Measurements from ENCODE around the gene KRT40.

The KRT40 gene

DNA sequence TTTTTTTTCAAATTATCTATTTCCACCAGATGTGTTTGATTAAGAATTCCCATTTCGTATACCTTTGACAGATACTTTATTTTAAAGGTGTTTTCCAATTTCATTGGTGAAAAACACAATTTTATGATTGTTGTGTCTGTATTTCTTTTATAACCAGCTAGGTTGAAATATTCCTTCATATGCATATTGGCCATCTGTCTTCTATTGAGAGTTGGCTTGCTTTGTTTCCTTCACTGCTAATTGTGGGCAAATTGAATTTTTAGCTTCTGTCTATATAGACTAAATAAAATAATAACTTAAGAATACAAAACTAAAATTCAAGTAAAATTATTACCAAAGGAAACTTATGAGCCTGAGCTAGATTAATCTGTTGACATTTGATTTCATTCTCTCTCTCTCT is 11.0 kb upstream of the KRT40 start:
- no peak for DNase-seq

DNA sequence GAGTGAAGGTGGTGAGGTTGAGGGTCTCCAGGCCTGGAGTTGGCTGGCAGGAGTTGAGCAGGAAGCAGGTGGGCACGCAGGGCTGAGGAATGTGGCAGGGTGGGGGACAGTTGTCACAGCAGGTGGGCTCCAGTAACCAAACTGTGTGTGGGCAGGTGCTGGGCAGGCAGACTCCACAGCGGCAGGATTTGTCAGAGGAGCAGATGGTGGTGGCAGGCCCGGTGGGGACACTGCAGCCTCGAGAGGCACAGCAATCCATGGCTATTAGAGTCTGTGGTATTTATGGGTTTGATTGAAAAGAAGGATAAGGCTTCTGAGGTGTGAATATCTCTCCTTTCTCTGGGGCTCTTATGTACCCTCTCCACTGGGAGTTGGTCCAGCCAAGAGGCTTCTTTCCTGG is 9.7 kb upstream of the KRT40 start, which contains the start of gene KRTAP3-3:
Gene KRTAP3-3, minus strand, starts transcription at position 326 of the 400 bp plus-strand sequence. Its CDS starts 67 bp downstream, at position 259.
- no peak for DNase-seq

DNA sequence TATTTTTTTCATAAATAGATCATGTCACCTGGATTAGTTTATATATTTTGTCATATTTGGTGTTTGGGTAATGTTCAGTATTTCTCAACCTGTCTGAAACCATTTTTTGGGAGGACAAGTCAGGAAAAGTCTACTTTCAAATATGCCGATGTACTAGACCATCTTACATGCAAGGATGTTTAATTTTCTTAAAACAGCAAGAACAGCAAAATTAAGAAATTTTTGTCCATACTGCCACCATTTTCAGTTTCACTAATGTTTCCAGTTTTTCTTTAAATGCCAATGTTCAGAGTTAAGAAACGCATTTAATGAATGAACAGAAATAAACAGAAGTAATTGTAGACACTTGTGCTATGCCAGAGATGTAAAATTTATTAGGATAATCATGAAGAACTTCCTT is 9.0 kb upstream of the KRT40 start:
- no peak for DNase-seq

DNA sequence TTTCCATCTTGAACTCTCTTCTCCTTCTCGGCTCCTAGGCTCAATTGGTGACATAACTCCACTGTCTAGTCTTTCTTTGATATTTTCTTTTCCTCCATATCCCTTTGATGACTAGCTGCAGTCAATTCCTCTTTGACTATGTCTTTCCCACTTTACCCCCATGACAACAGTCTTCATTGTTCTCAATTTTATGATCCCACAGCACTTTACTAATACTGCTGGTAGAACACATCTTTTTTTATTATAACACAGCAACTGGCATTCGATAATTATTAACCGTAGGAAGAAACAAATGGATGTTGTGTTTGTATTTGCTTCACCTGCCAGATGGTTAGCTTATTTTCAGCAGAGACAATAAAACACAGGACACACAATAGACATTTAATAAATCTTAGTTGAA is 8.5 kb upstream of the KRT40 start:
- no peak for DNase-seq

DNA sequence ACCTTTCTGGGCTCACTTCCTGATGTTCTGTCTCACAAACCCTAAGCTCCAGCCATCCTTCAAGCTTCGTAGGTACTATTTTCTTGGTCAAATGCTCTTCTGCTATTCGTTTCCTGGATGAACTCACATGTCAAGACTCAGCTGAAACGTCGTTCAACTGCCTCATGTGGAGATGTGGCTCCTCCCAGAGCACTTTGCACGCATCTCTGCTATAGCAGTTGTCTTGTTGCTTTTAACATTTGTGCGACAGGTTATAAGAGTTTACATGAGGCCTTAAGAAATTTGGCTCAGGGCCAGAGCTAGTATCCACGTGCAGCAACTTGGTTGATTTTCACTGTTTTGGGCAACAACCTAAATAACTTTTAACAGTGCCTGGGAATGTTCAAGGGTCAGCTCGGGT is 2.8 kb upstream of the KRT40 start:
- DNase-seq, result no peak

DNA sequence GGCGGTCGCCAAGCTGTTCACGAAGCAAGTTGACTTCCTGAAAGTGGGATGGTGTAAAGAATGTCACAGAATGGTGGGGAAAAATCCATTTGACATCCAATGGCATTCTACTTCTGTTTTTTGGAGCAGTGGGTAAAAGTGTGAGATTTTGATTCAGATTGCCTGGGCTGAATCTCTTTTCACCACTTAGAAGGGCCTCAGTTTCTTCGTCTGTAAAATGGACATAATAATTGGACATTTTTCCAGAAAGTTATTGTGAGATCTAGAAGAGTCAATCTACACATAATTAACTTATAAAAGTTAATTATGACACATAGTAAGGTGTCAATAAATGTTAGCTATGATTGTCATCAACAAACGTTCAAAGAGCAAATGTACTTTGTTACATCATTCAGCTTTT is 3.0 kb downstream of the KRT40 start:
- no peak for DNase-seq

DNA sequence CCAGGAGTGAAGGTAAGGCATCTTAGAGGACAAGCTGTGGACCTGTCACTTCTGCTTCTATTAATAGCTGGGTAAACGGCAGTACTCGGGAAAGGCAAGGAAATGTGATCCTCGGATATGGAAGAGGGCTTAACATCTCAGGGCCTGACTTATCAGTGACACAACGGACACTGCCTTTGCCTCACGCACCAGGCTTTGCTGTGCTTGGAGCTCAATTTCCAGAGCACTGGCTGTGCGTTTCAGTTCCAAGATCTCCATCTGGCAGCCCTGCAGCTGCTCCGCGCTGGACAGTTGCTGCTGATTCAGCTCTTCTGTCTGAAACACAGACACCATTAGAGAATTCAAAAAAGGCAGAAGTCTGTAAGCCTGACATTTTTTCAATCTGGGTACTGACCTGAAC is 3.5 kb downstream of the KRT40 start:
- DNase-seq, result no peak

DNA sequence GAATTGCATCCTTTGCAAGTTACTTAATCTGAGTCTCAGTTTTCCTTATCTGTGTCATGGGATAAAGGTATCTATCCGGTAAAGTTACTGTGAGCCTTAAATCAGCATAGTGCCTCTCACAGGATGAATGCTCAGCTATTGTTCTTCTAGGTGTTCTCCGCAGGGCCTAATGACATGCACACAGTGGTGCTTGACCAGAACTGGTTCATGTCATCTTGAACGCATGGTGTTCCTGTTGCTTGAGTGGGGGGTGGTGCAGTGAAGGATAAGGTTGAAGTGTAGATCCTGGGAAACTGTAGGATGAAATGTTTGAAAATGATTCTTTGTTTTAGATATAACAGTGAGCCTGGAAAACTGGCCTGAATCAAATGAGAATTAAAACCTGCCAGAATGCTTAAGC is 4.0 kb downstream of the KRT40 start:
- no peak for DNase-seq

DNA sequence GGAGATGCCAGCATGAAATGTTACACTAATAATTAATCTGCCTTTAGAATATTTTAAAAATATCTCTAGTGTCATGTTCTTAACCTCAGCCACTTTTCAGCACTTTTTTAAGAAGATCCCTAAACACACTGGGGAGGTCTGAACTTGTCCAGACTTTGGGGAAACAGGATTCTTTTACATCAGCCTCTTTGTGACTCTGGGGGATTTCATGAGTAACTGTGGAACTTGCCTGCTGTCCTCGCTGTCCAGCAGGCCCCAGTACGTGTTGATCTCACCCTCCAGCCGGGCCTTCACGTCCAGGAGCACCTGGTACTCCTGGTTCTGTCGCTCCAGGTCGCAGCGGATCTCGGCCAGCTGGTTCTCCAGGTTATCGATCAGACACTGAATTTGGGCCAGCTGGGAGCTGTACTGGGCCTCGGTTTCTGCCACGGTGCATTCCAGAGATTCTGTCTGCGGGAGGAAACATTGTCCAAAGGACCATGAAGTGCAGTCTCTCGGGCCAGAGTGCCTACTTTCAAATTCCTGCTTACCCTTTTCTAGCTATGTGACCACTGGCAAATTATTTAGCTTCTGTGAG is 5.5 kb downstream of the KRT40 start:
- no peak for DNase-seq

DNA sequence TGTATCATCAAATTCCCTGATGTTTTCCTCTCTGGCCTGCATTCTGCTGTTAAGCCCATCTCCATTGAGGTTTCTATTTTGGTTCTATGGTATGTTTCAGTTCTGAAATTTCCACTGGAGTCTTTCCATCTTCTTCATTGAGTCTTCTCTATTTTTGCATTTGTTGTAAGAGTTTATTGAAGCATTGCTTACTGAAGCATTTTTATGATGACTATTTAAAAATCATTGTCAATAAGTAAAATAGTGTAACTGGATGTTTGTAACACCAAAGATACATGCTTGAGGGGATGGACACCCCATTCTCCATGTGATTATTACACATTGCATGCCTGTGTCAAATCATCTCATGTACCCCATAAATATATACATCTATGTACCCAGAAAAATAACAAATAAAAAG is 8.6 kb downstream of the KRT40 start:
- DNase-seq, result no peak

DNA sequence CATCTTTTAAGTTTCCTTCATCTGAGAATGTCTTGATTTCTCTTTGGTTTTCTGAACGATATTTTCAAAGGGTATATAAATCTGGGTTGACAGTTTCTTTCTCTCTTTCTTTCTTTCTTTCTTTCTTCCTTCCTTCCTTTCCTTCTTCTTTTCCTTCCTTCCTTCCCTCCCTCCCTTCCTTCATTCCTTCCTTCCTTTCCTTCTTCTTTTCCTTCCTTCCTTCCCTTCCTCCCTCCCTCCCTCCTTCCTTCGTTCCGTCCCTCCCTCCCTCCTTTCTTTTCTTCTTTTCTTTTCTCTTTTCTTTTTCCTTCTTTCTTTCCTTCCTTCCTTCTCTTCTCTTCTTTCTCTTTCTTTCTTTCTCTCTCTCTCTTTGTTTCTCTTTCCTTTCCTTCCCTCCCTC is 9.8 kb downstream of the KRT40 start:
- DNase-seq, result no peak

DNA sequence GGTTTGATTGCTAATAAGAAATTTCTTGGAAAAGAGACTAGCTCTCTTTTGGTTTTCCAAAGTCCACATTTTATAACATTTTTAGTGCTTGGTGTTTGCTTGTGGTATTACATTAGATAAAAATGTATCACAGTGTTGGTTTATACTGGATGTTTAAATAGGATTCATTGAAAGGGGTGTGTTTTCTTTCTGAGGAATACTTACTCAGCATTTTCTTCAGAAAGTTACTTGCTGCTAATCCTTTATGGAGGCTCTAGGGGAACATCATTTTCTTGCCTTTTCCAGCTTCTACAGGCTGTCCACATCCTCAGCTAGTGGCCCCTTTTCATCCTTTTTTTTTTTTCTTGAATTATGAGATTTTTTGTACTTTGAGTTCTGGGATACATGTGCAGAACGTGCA is 16.5 kb downstream of the KRT40 start:
- DNase-seq, result no peak

DNA sequence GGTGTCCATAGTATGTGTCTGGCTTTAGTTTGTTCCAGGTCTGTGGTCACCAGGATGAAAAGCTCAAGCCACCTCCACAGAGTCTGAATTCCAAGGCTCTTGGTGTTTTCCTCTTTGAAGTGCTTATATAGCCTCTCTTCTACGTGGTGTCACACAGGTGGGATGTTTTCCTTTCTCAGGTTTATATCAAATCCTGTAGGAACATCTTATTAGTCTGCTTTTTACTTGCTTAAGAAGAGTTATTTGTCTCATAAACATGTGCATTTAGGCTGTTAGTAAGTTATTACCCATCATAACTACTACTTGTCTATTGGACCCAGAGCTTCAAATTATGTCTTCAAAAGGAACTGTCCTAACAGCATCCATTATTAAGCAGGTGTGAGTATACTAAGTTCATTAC is 17.3 kb downstream of the KRT40 start, which contains the start of gene KRT39:
Gene KRT39, minus strand, starts transcription at position 101 of the 400 bp plus-strand sequence. Its CDS starts 92 bp downstream, at position 9.
- DNase-seq, result no peak

DNA sequence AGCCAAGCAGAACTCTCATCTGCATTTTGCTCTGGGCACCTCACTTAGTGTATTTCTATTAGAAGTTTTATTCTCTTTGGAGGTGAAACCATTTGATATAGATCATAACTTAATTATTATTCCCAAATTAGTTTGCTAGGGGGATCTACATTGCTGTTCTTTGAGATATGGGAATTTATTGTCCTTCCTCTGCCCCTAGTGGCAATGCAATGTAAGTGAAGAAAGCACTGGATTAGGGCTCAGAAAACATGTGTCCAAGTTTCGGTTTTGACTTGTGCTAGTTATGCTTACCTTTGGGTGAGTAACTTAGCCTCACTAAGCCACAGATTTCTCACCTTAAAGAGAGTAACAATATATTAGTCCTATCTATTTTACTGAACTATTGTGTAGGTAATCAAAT is 20.3 kb downstream of the KRT40 start:
- peak; percentile 72 for DNase-seq

DNA sequence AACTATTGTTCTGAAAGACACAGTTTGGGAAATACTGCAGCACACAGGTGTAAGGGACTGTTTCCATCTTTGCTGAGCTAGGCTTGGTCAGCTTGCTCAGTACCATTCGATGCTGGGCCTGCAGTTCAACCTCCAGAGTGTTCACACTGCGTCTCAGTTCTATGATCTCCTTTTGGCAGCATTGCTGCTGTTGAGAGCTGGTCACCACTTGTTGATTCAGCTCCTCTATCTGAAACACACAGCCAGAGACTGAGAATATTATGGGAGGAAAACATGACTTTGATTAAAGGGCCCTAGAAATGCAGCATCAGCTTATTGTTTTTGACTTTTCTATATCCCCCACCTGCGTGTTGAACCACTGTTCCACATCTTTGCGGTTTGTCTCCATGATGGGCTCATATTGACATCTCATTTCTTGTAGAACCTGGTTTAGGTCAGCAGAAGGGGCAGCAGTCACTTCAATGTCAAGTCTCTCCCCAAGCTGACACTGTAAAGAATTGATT is 22.0 kb downstream of the KRT40 start:
- DNase-seq, result no peak

DNA sequence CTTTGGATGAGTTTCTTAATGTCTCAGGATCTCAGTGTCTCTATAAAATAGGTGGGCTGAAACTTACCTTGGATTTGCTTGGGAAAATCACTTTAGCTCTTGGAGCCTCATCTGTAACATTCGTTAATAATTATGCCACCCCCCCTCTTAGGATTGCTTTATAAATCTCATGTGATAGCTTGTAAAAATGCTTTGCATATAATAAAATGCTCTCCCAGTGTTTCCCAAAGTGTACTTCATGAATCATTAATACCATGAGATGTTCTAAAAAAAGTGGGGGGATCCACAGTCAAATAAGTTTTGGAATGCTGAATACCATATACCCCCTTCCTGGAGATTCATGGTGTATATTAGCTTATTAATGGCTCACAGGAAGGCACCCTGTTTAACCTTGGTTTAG is 22.5 kb downstream of the KRT40 start:
- no peak for DNase-seq

DNA sequence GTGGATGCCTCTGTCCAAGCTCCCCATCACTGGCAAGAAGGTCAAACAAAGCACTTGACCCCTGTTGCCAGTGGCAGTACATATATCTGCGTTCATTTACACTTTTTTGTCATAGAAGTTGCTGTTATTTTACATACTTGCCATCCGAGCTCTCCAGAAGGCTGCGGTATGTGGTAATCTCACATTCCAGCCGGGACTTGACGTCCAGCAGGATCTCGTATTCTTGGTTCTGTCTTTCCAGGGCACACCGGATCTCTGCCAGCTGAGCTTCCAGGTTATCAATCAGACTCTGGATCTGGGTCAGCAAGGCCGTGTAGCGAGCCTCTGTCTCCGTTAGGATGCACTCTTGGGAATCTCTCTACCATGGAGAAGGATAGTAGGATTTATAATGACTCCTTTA is 24.0 kb downstream of the KRT40 start:
- DNase-seq, result no peak

DNA sequence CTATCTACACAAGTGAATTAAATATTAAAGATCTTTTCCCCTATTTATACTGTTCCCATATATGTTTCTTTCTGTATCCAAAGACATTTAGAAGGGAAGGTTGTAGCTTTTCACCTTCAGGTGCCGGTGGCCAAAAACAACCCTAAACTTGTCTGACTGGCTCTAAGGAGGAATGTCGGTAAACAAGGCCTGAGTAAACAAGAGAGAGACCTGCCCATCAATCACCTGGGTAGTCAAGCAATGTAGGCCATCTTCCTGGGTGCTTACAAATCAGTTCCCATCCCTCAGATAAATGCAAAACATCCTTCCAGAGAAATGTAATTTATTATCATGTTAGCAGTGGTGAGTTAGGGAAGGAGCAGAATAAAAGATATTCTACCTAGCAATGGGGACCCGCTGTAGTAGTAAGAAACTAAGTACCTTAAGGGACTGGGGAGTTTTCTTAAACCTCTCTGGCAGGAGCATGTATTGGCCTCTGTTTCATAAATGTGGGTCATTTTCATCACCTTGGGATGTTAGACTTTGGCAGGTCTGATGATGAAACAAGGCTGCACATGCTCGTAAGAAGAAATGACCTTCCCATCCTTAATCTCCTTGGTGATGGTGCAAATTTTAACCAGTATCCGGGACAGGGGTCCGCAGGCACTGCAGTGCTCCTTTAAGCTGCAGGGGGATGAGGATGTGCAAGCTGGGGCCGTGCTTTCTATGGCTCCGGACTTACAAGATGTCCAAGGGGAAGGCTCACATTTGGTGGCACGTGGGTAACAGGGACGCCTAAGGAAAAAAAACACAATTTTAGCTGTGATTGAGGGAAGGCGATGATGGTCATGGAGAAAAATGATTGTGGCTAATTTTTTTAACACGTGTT is 25.8 kb downstream of the KRT40 start:
- DNase-seq, result no peak

DNA sequence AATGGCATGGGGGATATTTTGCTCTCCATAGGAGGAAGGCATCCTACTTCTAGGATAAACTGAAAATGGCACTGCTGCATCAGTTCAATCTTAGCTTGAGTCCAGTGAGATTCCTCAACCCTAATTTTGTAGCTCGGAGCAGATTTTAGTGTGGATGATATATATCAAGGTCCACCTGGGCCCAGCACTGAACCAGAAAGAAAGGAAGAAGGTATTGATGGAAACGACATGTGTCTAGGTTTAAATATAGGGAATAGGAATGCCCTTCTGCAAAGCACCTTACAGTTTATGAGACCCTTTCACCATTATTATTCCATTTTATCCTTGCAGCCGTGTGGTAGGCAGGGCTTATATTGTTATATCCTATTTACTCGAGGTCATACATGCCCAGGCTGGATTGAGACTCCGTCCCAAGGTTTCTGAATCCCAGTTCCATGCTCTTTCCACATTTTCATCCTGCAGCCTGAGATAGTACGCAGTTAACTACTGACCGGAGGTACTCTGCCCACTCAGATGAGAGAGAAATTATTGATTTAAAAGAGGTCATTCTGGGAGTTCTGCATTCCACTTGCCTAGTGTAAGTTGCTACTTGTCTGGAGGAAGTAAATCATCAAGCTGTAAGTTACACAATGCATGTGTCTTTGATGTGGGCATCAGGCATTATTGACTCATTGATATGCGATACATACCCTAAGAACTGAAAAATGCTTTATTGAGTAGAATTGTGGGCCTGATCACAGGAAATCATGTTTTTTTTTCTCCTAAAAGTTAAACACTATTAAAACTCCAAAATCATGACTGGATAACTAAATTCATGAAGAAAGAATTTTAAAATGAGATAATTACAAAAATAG is 27.5 kb downstream of the KRT40 start:
- DNase-seq, result no peak

DNA sequence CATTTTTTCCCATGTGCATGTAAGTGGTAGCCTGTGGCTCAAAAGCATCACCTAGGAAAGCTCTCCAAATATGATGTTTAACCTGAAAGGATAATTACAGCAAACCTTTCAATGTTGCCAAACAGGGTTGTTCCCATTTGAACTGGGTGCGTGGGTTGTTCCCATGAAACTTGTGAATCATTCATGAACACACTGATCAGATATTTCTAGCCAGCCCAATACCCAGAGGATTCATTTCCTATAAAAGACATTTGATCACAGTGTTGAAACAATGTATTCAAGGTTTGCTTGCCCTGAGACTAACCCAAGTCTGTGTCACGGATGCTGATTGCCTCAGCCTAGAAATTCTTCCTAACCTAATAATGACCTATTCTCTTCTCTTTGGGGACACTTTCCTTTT is 30.2 kb downstream of the KRT40 start:
- DNase-seq, result no peak

DNA sequence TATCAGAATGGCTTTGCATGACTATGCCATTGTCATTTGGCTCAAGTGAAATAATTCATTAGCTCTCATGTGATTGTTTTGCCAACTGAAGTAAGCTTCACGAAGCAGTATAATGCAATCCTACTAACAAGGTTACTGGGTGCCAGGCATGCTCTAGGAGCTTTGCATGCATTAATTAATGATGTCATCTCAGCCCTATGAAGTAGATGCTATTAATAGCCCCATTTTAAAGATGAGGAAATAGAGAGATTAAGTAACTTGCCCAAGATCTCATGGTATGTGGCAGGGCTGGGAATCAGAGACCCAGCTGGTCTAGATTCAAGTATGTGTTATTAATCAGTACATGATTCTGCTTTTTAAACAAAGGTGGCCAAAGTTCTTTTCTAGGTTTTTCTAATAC is 31.5 kb downstream of the KRT40 start:
- no peak for DNase-seq

DNA sequence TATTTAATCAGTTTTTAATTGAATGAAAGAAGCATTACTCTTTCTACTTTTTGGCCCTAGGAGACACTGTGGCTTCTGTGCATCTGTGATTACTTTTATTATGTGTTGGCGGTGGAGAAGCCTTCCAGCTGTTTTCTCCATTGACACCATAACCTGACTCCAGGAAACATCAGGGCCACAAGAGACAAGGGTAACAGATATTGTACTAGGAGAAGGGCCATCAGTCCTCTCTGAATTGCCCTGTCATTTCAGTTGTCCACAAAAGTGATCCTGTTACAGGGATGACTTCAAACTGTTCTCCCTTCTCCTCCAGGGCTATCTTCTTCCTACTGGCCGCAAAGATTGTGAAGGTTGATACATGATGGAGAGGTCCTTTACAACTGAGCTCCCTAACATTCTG is 32.0 kb downstream of the KRT40 start:
- DNase-seq, result no peak

DNA sequence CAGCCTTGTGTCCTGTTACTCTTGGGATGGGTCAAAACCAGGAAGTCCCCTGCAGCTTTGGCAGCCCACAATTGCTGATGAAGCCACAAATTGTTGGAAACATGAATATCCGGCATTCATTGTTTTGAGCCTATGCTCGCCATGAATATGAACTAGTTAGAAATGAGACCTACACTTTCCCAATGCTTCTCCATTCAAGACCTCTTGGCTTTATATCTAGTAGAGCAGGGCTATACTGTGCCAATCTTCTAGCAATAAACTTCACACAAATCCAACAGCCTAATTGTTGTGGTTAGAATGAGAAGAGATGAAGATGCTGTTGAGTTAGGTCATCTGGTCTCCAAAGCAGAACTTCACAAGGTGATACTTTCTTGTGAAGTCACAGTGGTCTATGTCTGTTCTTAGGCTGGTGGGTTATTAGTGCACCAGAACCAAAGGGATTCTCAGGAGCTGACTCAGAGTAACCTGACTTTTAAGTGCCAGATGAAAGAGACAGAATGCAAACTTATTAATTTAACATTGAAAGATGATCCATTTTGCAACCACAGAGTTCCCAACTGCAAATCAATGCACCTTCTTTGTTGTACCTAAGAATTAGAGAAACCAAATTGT is 33.0 kb downstream of the KRT40 start:
- DNase-seq, result no peak

Data from OCI-M1 (cell line).